Right cardiac atrium (tissue), 5 donors: ENCODE results near the gene APOF. TPM values are rescaled to one million over a fixed set of nuclear protein-coding genes. Genes with fewer than 3 reads are reported as not detected.
A peak's percentile ranks its signal among the peaks of the same experiment; 100 is the strongest.
"Not testable (repeated sequence)": the region's sequence is repeated elsewhere in the genome, so short reads cannot be mapped to it uniquely, and the experiment has no call there.

Source experiments
- ATAC-seq, 2 donors: fragments of 200-7000 bp; cut with Tn5 transposase; one replicate each; pipeline versions ENCODE4 v1.8.0 to v1.9.1; 2020; ENCODE audit warnings: moderate library complexity in 2 of 2, mild to moderate bottlenecking in 1 of 2
- DNase-seq, 3 donors: peaks; one replicate each; pipeline ENCODE4 v3.0.0-alpha.2; 2020
- H3K27ac ChIP-seq: one replicate; pipeline ENCODE4 v1.5.1; 2013; ENCODE audit warnings: mild to moderate bottlenecking, low read length, control low read depth, moderate library complexity
- H3K27me3 ChIP-seq: one replicate; pipeline ENCODE4 v1.6.1; 2013; ENCODE audit not compliant: control insufficient read depth, insufficient read depth
- H3K4me1 ChIP-seq: one replicate; pipeline ENCODE4 v1.6.1; 2013; ENCODE audit warnings: low read length; ENCODE audit not compliant: control insufficient read depth, insufficient read depth
- H3K4me3 ChIP-seq: one replicate; pipeline ENCODE4 v1.5.1; 2013; ENCODE audit warnings: low read length, control low read depth
- H3K9me3 ChIP-seq: one replicate; pipeline ENCODE4 v1.6.1; 2013; ENCODE audit warnings: low read length; ENCODE audit not compliant: control insufficient read depth
- WGBS: extraction: QIAGEN DNeasy Blood & Tissue Kit; methylation state at CpG from one replicate; pipeline ENCODE4 v1.1.7; 2013; 5-methylcytosine and 5-hydroxymethylcytosine counted together
- intact Hi-C, 4 donors: fragments of 100-400 bp; cut with DNase I; formaldehyde crosslinking; loops; one replicate each; pipeline versions ENCODE4 v1.11.0 to v1.14.0; 2022 to 2023
- polyA plus RNA-seq: library from polyadenylated mRNA; stranded (reverse); fragments of 200-250 nt; gene quantifications from one replicate; pipeline ENCODE4 v1.2.3, GENCODE V29; 2013
- total RNA-seq, 4 donors: library from RNA; stranded (reverse); fragmentation: NEBNext Ultra II Directional; extraction: Animal tissue kit (Norgen Biotek cat#: 25700); gene quantifications; one replicate each; pipeline ENCODE4 v1.2.1, GENCODE V29; 2021
- donor health status: healthy with polysubstance abuse.
- donor health status: DM: no; HTN: yes; CAD: no.
- donor health status: DM: no; HTN: no; CAD: no.
- donor health status: DM: no; HTN: yes; CAD: no; lungs with severe emphysema.
- donor health status: DM: yes; HTN: yes; CAD: no.

Gene APOF
- total and polyA plus RNA-seq, 5 donors: not detected

DNA sequence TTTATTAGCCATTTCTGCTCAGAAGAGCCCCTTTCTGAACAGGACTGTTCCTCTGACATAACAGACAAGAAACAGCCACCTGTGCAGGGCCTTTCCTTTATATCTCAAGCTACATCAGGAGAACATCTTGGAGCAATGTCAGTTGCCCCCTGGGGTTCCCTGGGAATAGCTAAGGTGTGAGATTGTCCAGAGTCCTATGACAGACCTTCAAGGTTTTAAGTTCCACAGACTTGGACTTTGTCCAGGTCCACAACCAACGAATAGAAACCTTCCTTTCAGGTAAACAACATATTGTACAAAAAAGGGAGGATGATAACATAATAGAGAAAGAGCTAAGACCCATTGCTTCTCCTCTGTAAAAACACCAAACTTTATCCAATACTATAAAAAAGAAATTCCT lies 21.0 kb downstream of the APOF start:
- H3K27me3 ChIP-seq: no peaks in the 10 kb centered on the region
- no peaks in the 10 kb centered on the region for H3K9me3 ChIP-seq
- H3K4me3 ChIP-seq: no peak overlapping the region
- 50% methylated on average over 1 of the region's 1 CpG for WGBS
- no peak overlapping the region for H3K27ac ChIP-seq
- no peaks in the 10 kb centered on the region for H3K4me1 ChIP-seq
- intact Hi-C loops: no loop called here
- no peak for ATAC-seq
- DNase-seq: no peak

GRCh38 chr12:56339158-56339422 lies 23.6 kb downstream of the APOF start:
- WGBS: 94% methylated on average over 1 of the region's 1 CpG
- no peak for DNase-seq
- Histone ChIP-seq H3K27ac (no peak overlapping the region), H3K9me3 (no peaks in the 10 kb centered on the region), H3K27me3 (no peaks in the 10 kb centered on the region), H3K4me3 (no peak overlapping the region), H3K4me1 (no peaks in the 10 kb centered on the region)
- intact Hi-C loops: loop anchor here in 1 of 4 donors (10.0 kb wide), 1 partner anchor 126 kb away; the partner anchor contains the start of gene SPRYD4
- no peak for ATAC-seq

DNA sequence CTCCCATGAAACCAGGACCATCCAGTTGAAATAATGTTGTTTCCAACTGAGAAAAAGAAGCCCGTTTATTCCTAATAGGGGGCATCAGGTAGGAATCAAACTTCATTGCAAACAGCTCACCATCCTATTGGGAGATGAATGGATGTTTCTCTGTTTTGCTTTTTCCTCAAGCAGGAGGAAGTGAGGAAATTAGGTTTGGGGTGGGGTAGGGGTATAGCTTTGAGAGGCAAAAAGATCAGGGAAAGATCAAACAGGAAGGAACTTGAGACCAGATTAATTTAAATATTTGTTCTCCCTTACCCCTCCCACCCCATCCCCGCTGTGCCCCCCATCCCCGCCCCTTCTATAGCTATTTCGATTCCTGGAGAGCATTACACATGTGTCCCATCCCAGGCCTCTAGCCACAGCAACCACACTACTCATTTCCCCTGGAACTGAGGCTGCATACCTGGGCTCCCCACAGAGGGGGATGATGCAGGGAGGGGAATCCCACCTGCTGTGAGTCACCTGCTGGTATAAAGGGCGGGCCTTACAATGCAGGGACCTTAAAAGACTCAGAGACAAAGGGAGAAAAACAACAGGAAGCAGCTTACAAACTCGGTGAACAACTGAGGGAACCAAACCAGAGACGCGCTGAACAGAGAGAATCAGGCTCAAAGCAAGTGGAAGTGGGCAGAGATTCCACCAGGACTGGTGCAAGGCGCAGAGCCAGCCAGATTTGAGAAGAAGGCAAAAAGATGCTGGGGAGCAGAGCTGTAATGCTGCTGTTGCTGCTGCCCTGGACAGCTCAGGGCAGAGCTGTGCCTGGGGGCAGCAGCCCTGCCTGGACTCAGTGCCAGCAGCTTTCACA lies 24.1 kb downstream of the APOF start, which contains the start of gene IL23A:
TSS of gene IL23A (plus strand) at position 577 of the 850 bp plus-strand sequence. CDS start at position 738, 161 bp downstream.
- intact Hi-C loops: loop anchor here in 1 of 4 donors (10.0 kb wide), 1 partner anchor 126 kb away; the partner anchor contains the start of gene SPRYD4
- H3K4me1 ChIP-seq: no peaks in the 10 kb centered on the region
- no peak for DNase-seq
- no peak for ATAC-seq
- H3K27me3 ChIP-seq: no peaks in the 10 kb centered on the region
- 32% methylated on average over 9 of the region's 9 CpGs for WGBS
- H3K9me3 ChIP-seq: no peaks in the 10 kb centered on the region
- H3K4me3 ChIP-seq: no peak within 1 kb of the TSS
- no peak within 1 kb of the TSS for H3K27ac ChIP-seq

GRCh38 chr12:56337753-56338251 lies 24.9 kb downstream of the APOF start:
- Histone ChIP-seq H3K9me3 (no peaks in the 10 kb centered on the region), H3K4me1 (peaks cover 4% of the 10 kb centered on the region), H3K4me3 (no peak overlapping the region), H3K27ac (no peak overlapping the region), H3K27me3 (no peaks in the 10 kb centered on the region)
- no peak for ATAC-seq
- DNase-seq: no peak
- 81% methylated on average over 8 of the region's 8 CpGs for WGBS
- intact Hi-C loops: loop anchor here in 1 of 4 donors (10.0 kb wide), 1 partner anchor 127 kb away; the partner anchor contains the start of gene SPRYD4

GRCh38 chr12:56336361-56337167 lies 26.1 kb downstream of the APOF start:
- H3K27me3 ChIP-seq: no peaks in the 10 kb centered on the region
- H3K9me3 ChIP-seq: no peaks in the 10 kb centered on the region
- ATAC-seq (no peak), DNase-seq (no peak)
- H3K27ac ChIP-seq: no peak overlapping the region
- H3K4me1 ChIP-seq: peaks cover 7% of the 10 kb centered on the region
- intact Hi-C loops: loop anchor here in 1 of 4 donors (10.0 kb wide), 1 partner anchor 128 kb away; the partner anchor contains the start of gene SPRYD4
- no peak overlapping the region for H3K4me3 ChIP-seq
- 81% methylated on average over 9 of the region's 9 CpGs for WGBS

- H3K27me3 ChIP-seq, ATAC-seq, H3K9me3 ChIP-seq, H3K27ac ChIP-seq, DNase-seq, H3K4me3 ChIP-seq, H3K4me1 ChIP-seq: not testable (repeated sequence)
- WGBS: 94% methylated on average over 8 of the region's 8 CpGs
- intact Hi-C loops: loop anchor here in 1 of 4 donors (10.0 kb wide), 1 partner anchor 129 kb away; the partner anchor contains the start of gene SPRYD4
These were observed 27.1 kb downstream of the APOF start for GRCh38 chr12:56335527-56335926.

DNA sequence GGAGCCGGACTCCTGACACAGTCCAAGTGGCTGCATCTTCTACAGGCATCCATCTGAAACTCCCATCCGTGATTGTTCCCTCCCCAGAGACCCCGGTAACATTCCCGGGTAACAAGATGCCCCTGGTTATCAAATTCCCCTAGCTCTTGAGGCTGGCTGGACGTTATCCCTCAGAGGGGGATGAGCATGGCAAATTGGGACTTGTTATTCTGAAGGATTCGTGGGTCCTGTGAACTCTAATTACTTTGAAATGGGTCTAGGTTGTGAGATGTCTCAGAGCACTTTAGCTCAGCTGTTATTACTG lies 28.2 kb downstream of the APOF start:
- H3K9me3 ChIP-seq: no peaks in the 10 kb centered on the region
- peaks cover 7% of the 10 kb centered on the region for H3K4me1 ChIP-seq
- H3K27me3 ChIP-seq: no peaks in the 10 kb centered on the region
- intact Hi-C loops: loop anchor here in 1 of 4 donors (10.0 kb wide), 1 partner anchor 130 kb away; the partner anchor contains the start of gene SPRYD4
- ATAC-seq (no peak), DNase-seq (no peak)
- peak overlapping the region; percentile 96 for H3K27ac ChIP-seq
- peak overlapping the region; percentile 77 for H3K4me3 ChIP-seq
- WGBS: 9% methylated on average over 6 of the region's 6 CpGs

GRCh38 chr12:56333679-56334489 lies 28.8 kb downstream of the APOF start, which contains the start of gene PAN2:
Gene PAN2 (minus strand): TSS chr12:56334000. CDS start chr12:56333094, 906 bp downstream.
- Histone ChIP-seq H3K4me3 (peak within 1 kb of the TSS; percentile 77), H3K4me1 (peaks cover 7% of the 10 kb centered on the region), H3K27me3 (no peaks in the 10 kb centered on the region), H3K9me3 (no peaks in the 10 kb centered on the region), H3K27ac (peak within 1 kb of the TSS; percentile 96)
- ATAC-seq (peak; percentile 99), DNase-seq (peak; percentile 97 to 98 (median 98))
- under 1% methylated on average over 45 of the region's 45 CpGs for WGBS
- intact Hi-C loops: loop anchor here in 1 of 4 donors (10.0 kb wide), 1 partner anchor 131 kb away; the partner anchor contains the start of gene SPRYD4

DNA sequence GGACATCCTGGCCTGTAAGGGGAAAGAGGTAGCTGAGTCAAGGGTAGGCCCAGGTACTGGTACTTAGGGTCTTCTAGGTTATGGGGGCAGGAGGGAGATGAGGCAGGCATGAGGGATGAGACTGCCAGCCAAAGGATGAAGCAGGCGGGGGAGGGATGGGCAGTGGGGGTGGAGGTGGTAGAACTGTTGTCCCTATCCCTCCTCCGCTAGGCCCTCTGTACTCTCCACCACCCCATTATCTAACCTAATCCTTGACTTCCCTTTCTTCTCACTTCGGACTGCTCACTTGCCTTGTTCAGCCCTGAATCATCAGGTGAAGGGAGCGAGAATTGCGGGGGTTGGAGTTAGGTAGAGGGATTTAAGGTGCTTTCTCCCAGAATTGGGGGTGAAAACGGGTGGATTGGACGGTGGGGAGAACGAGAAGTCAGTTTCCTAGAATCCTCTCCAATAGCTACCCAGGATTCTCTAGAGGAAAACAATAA lies 29.4 kb downstream of the APOF start:
- DNase-seq (no peak), ATAC-seq (peak; percentile 1 to 7)
- H3K4me1 ChIP-seq: peaks cover 7% of the 10 kb centered on the region
- H3K27me3 ChIP-seq: no peaks in the 10 kb centered on the region
- 24% methylated on average over 8 of the region's 8 CpGs for WGBS
- H3K4me3 ChIP-seq: peak overlapping the region; percentile 77
- intact Hi-C loops: loop anchor here in 1 of 4 donors (10.0 kb wide), 1 partner anchor 132 kb away; the partner anchor contains the start of gene SPRYD4
- peak overlapping the region; percentile 96 for H3K27ac ChIP-seq
- no peaks in the 10 kb centered on the region for H3K9me3 ChIP-seq
